Right atrium auricular region (tissue), 2 donors: Measurements from ENCODE around the gene CDC42BPA. TPM values are rescaled to one million over a fixed set of nuclear protein-coding genes. Genes with fewer than 3 reads are reported as not detected.
A peak's percentile ranks its signal among the peaks of the same experiment; 100 is the strongest.

Source experiments
- DNase-seq: peaks from one replicate; pipeline ENCODE4 v3.0.0-alpha.2; 2019; ENCODE audit warnings: low spot score
- H3K27ac ChIP-seq, 2 donors: fragments of 200-600 bp; sonication (generic); 1 replicate in 1 of 2; 2 replicates in 1 of 2; pipeline ENCODE4 v1.5.1; 2016 to 2019
- H3K27me3 ChIP-seq, 2 donors: fragments of 200-600 bp; sonication (generic); one replicate each; pipeline versions ENCODE4 v1.5.1 to v1.6.0; 2017 to 2019
- H3K36me3 ChIP-seq: fragments of 200-600 bp; sonication (generic); one replicate; pipeline ENCODE4 v1.5.1; 2016
- H3K4me1 ChIP-seq, 2 donors: fragments of 200-600 bp; sonication (generic); one replicate each; pipeline versions ENCODE4 v1.5.1 to v1.6.0; 2017 to 2019
- H3K4me3 ChIP-seq, 2 donors: fragments of 200-600 bp; sonication (generic); 1 replicate in 1 of 2; 2 replicates in 1 of 2; pipeline ENCODE4 v1.5.1; 2017 to 2019; ENCODE audit warnings: mild to moderate bottlenecking in 1 of 2, moderate library complexity in 1 of 2
- H3K9me3 ChIP-seq, 2 donors: fragments of 200-600 bp; sonication (generic); one replicate each; pipeline ENCODE4 v1.5.1; 2019
- CTCF ChIP-seq, 2 donors: fragments of 200-600 bp; sonication (generic); IDR thresholded peaks; one replicate each; pipeline ENCODE4 v1.5.1; 2019; ENCODE audit warnings: antibody characterized with exemption in 2 of 2
- total RNA-seq, 2 donors: library from RNA; depleted of rRNA; stranded (reverse); fragments of >200 nt; gene quantifications; one replicate each; pipeline ENCODE4 v1.1.0, GENCODE V29; 2016

The CDC42BPA gene
- total RNA-seq, 2 donors from 2014 or later = 26.0 to 32.0 TPM

GRCh38 chr1:227316456-227316855 is 1.8 kb downstream of the CDC42BPA start:
- no peak for TF ChIP-seq CTCF (IDR thresholded peaks at IDR 0.05)

GRCh38 chr1:227315629-227316346 is 2.5 kb downstream of the CDC42BPA start:
- Histone ChIP-seq H3K27me3 (no peaks in the 10 kb centered on the region), H3K4me3 (peak overlapping the region; percentile 69 to 91), H3K36me3 (no peaks in the 10 kb centered on the region), H3K27ac (peak overlapping the region; percentile 93 to 95), H3K4me1 (peaks cover 0 to 28% of the 10 kb centered on the region in 2 donors), H3K9me3 (no peaks in the 10 kb centered on the region)
- no peak for DNase-seq
- TF ChIP-seq CTCF (IDR thresholded peaks at IDR 0.05) = no peak

More at GRCh38 chr1:227316456-227316855, 1.8 kb downstream of the CDC42BPA start:
- Histone ChIP-seq H3K4me1 (peaks cover 0 to 27% of the 10 kb centered on the region in 2 donors), H3K4me3 (peak overlapping the region; percentile 69 to 91), H3K36me3 (no peaks in the 10 kb centered on the region), H3K27me3 (no peaks in the 10 kb centered on the region), H3K27ac (peak overlapping the region; percentile 93 to 95), H3K9me3 (no peaks in the 10 kb centered on the region)
- DNase-seq = no peak

- Histone ChIP-seq H3K9me3 (no peaks in the 10 kb centered on the region), H3K27ac (no peak overlapping the region)
These were observed 4.1 kb downstream of the CDC42BPA start for GRCh38 chr1:227314014-227314848.

GRCh38 chr1:227312361-227313025 is 5.8 kb downstream of the CDC42BPA start:
- Histone ChIP-seq H3K27me3 (no peaks in the 10 kb centered on the region), H3K4me1 (peaks cover 0 to 46% of the 10 kb centered on the region in 2 donors), H3K36me3 (no peaks in the 10 kb centered on the region), H3K27ac (no peak overlapping the region), H3K9me3 (no peaks in the 10 kb centered on the region), H3K4me3 (no peak overlapping the region)
- no peak for DNase-seq
- TF ChIP-seq CTCF (IDR thresholded peaks at IDR 0.05) = no peak

More at GRCh38 chr1:227314014-227314848, 4.1 kb downstream of the CDC42BPA start:
- no peak for TF ChIP-seq CTCF (IDR thresholded peaks at IDR 0.05)
- Histone ChIP-seq H3K4me3 (peak overlapping the region; percentile 69 to 91), H3K27me3 (no peaks in the 10 kb centered on the region), H3K4me1 (peaks cover 0 to 41% of the 10 kb centered on the region in 2 donors), H3K36me3 (no peaks in the 10 kb centered on the region)
- no peak for DNase-seq

- no peak for DNase-seq
- Histone ChIP-seq H3K9me3 (no peaks in the 10 kb centered on the region), H3K27ac (no peak overlapping the region), H3K27me3 (no peaks in the 10 kb centered on the region), H3K36me3 (no peaks in the 10 kb centered on the region), H3K4me1 (peaks cover 0 to 53% of the 10 kb centered on the region in 2 donors), H3K4me3 (no peak overlapping the region)
- no peak for TF ChIP-seq CTCF (IDR thresholded peaks at IDR 0.05)
These were observed 6.8 kb downstream of the CDC42BPA start for GRCh38 chr1:227311389-227312001.
